Activated CD8-positive, alpha-beta T cell treated with anti-CD3 and anti-CD28 coated beads, Interleukin-2, amount 10 ng/mL, durations not matched to agents 7 days and 5 days (primary cell): ENCODE measurements around the gene SRPK1. TPM values are rescaled to one million over a fixed set of nuclear protein-coding genes. Genes with fewer than 3 reads are reported as not detected.
"Not testable (repeated sequence)": the region's sequence is repeated elsewhere in the genome, so short reads cannot be mapped to it uniquely, and the experiment has no call there.

Experiments
- ATAC-seq: fragments of 150-1000 bp; cut with Tn5 transposase; one replicate; pipeline ENCODE4 v1.10.0; 2021; ENCODE audit warnings: moderate library complexity
- CTCF ChIA-PET: fragments of 350-600 bp; sonication (Branson Sonifier 250); formaldehyde crosslinking; loops from one replicate; lab custom pipeline; 2021; ENCODE audit warnings: antibody characterized with exemption; lab: Charles Lee
- POLR2A ChIA-PET: fragments of 350-600 bp; sonication (Branson Sonifier 250); formaldehyde crosslinking; loops from one replicate; lab custom pipeline; 2021; ENCODE audit warnings: antibody characterized with exemption; lab: Charles Lee
- DNase-seq: peaks from one replicate; pipeline ENCODE4 v3.0.0-alpha.2; 2020
- H3K27ac Mint-ChIP-seq: one replicate; pipeline ENCODE4 v1.8.0; 2021; ENCODE audit warnings: mild to moderate bottlenecking, mixed read lengths
- H3K27me3 Mint-ChIP-seq: one replicate; pipeline ENCODE4 v1.8.0; 2021; ENCODE audit warnings: low read depth, mixed read lengths
- H3K36me3 Mint-ChIP-seq: one replicate; pipeline ENCODE4 v1.8.0; 2021; ENCODE audit warnings: low read depth, mixed read lengths
- H3K4me1 Mint-ChIP-seq: one replicate; pipeline ENCODE4 v1.8.0; 2021; ENCODE audit warnings: low read depth, mixed read lengths
- H3K4me3 Mint-ChIP-seq: one replicate; pipeline ENCODE4 v1.8.0; 2021; ENCODE audit warnings: mild to moderate bottlenecking, mixed read lengths
- H3K9me3 Mint-ChIP-seq: one replicate; pipeline ENCODE4 v1.8.0; 2022; ENCODE audit warnings: mixed read lengths; ENCODE audit not compliant: insufficient read depth
- total RNA-seq, 2 experiments: library from RNA; stranded (reverse); gene quantifications; one replicate each; pipeline ENCODE4 v1.2.3, GENCODE V29; 2021

The SRPK1 gene
- total RNA-seq, 2 experiments from 2014 or later: 81.2 to 86.3 TPM

GRCh38 chr6:35909571-35909970 is 11.3 kb downstream of the SRPK1 start:
- H3K27me3 Mint-ChIP-seq, ATAC-seq, CTCF ChIA-PET, DNase-seq, POLR2A ChIA-PET, H3K27ac Mint-ChIP-seq, H3K4me3 Mint-ChIP-seq: not testable (repeated sequence)
- H3K4me1 Mint-ChIP-seq: peaks cover 10% of the 10 kb centered on the region
- H3K36me3 Mint-ChIP-seq: peaks cover 79% of the 10 kb centered on the region
- peaks cover 25% of the 10 kb centered on the region for H3K9me3 Mint-ChIP-seq

DNA sequence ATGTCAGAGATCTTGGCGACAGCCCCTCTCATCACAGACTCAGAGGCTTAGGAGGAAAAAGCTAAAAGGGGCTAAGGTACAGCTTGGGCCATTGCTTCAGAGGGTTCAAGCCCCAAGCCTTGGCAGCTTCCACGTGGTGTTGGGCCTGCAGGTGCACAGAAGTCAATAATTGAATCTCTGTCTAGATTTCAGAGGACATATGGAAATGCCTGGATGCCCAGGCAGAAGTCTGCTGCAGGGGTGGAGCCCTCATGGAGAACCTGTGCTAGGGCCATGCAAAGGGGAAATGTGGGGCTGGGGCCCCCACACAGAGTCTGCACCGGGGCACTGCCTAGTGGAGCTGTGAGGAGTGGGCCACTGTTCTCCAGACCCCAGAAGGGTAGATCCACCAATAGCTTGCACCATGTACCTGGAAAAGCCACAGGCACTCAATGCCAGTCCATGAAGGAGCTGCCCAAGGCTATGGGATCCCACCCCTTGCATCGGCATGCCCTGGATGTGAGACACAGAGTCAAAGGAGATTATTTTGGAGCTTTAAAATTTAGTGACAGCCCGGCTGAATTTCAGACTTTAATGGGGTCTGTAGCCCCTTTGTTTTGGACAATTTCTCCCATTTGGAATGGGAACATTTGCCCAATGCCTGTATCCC is 12.0 kb downstream of the SRPK1 start:
- H3K4me1 Mint-ChIP-seq: peaks cover 10% of the 10 kb centered on the region
- H3K4me3 Mint-ChIP-seq, DNase-seq, H3K27ac Mint-ChIP-seq, H3K27me3 Mint-ChIP-seq, ATAC-seq, POLR2A ChIA-PET, CTCF ChIA-PET: not testable (repeated sequence)
- H3K9me3 Mint-ChIP-seq: peaks cover 25% of the 10 kb centered on the region
- H3K36me3 Mint-ChIP-seq: peaks cover 77% of the 10 kb centered on the region

GRCh38 chr6:35907750-35908149 is 13.1 kb downstream of the SRPK1 start:
- ChIA-PET CTCF (no interaction called here), POLR2A (no interaction called here)
- H3K4me3 Mint-ChIP-seq: no peak overlapping the region
- ATAC-seq (no peak), DNase-seq (no peak)
- H3K36me3 Mint-ChIP-seq: peaks cover 70% of the 10 kb centered on the region
- H3K9me3 Mint-ChIP-seq: peaks cover 25% of the 10 kb centered on the region
- peaks cover 8% of the 10 kb centered on the region for H3K4me1 Mint-ChIP-seq
- no peak overlapping the region for H3K27ac Mint-ChIP-seq
- no peaks in the 10 kb centered on the region for H3K27me3 Mint-ChIP-seq

GRCh38 chr6:35906499-35906846 is 14.4 kb downstream of the SRPK1 start:
- Mint-ChIP-seq H3K27me3 (no peaks in the 10 kb centered on the region), H3K9me3 (peaks cover 25% of the 10 kb centered on the region), H3K4me1 (peaks cover 8% of the 10 kb centered on the region), H3K36me3 (peaks cover 60% of the 10 kb centered on the region), H3K4me3 (no peak overlapping the region), H3K27ac (no peak overlapping the region)
- ChIA-PET POLR2A (no interaction called here), CTCF (no interaction called here)
- DNase-seq: no peak
- ATAC-seq: no peak

GRCh38 chr6:35905841-35906498 is 14.9 kb downstream of the SRPK1 start:
- peaks cover 24% of the 10 kb centered on the region for H3K9me3 Mint-ChIP-seq
- no peaks in the 10 kb centered on the region for H3K27me3 Mint-ChIP-seq
- DNase-seq: no peak
- H3K4me1 Mint-ChIP-seq: peaks cover 8% of the 10 kb centered on the region
- no peak overlapping the region for H3K27ac Mint-ChIP-seq
- ChIA-PET POLR2A (no interaction called here), CTCF (interaction anchor here (1.5 kb wide), 1 partner anchor 15 kb away, joined by 3 read pairs; the partner anchor contains the start of gene SRPK1)
- peaks cover 58% of the 10 kb centered on the region for H3K36me3 Mint-ChIP-seq
- no peak for ATAC-seq
- no peak overlapping the region for H3K4me3 Mint-ChIP-seq

DNA sequence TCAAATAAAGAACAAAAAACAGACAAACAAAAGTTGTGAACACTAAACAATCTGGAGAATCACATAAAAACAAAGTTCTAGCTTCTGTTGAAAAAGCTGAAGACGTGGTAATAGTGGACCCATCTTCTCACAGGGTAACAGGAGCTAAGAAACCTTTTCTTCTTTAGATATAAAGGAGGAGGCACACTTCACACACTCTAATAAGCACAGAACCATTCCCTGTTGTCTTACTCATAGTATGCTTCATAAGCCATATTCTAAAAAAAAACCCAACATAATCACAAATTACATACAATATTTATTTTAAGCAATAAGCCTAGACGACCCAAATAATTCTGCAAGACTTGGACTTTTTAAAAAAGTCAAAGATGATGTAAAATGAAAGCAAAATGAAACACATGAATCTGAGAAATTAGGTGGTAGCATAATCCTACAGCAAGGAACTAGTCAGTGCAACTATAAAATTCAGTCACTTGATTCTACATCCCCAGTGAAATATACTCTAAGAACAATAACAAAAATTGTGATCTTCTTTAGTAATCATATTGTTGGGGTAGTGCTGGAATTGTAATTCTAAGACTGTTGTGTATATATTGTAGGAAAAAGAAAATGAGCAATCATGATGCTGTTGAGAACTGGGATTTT is 15.6 kb downstream of the SRPK1 start:
- ATAC-seq (no peak), DNase-seq (no peak)
- Mint-ChIP-seq H3K4me3 (no peak overlapping the region), H3K27me3 (no peaks in the 10 kb centered on the region), H3K27ac (no peak overlapping the region), H3K9me3 (peaks cover 16% of the 10 kb centered on the region), H3K36me3 (peaks cover 57% of the 10 kb centered on the region), H3K4me1 (peaks cover 8% of the 10 kb centered on the region)
- ChIA-PET CTCF (interaction anchor here (1.5 kb wide), 1 partner anchor 16 kb away, joined by 3 read pairs; the partner anchor contains the start of gene SRPK1), POLR2A (no interaction called here)

DNA sequence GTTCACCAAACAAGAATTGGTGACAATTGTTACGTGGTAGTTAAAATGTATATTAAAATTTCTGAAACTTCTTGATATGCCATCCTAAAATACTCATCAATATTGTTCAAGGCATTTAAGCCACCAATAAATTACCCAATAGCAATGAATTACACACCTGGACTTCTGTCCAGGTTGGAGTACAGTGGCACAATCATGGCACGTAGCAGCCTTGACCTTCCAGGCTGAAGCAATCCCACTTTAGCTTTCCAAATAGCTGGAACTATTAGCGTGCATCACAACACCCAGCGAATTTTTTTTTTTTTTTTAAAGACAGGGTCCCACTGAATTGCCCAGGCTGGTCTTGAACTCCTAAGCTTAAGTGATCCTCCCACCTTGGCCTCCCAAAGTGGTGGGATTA is 17.2 kb downstream of the SRPK1 start:
- no peaks in the 10 kb centered on the region for H3K27me3 Mint-ChIP-seq
- peaks cover 5% of the 10 kb centered on the region for H3K9me3 Mint-ChIP-seq
- POLR2A ChIA-PET: no interaction called here
- peaks cover 53% of the 10 kb centered on the region for H3K36me3 Mint-ChIP-seq
- peaks cover 8% of the 10 kb centered on the region for H3K4me1 Mint-ChIP-seq
- DNase-seq (no peak), ATAC-seq (no peak)
- CTCF ChIA-PET: no interaction called here
- H3K4me3 Mint-ChIP-seq: no peak overlapping the region
- H3K27ac Mint-ChIP-seq: no peak overlapping the region

DNA sequence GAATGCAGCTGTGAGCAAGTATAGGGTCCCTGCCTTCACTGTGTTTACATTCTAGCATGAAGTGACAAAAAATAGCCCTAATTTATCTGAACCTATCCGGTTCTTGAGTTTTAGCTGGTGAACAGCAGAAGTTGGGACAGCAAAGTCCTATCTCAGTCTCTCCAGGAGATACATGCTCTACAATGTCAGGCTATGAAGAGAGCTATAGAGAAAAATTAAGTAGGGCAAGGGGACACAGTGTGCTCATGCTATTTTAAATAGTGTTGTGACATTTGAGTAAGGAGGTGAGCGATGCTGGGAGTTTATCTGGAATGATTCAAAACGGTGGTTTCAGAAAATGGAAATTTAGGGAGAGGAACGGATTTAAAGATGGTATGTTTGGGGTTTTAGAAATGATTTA is 20.4 kb downstream of the SRPK1 start:
- Mint-ChIP-seq H3K27me3 (no peaks in the 10 kb centered on the region), H3K27ac (no peak overlapping the region), H3K36me3 (peaks cover 42% of the 10 kb centered on the region), H3K9me3 (no peaks in the 10 kb centered on the region), H3K4me1 (peaks cover under 1% of the 10 kb centered on the region), H3K4me3 (no peak overlapping the region)
- ChIA-PET POLR2A (interaction anchor here (0.7 kb wide), 1 partner anchor 186 kb away, joined by 3 read pairs; no protein-coding TSS in a partner anchor), CTCF (no interaction called here)
- DNase-seq (no peak), ATAC-seq (no peak)

DNA sequence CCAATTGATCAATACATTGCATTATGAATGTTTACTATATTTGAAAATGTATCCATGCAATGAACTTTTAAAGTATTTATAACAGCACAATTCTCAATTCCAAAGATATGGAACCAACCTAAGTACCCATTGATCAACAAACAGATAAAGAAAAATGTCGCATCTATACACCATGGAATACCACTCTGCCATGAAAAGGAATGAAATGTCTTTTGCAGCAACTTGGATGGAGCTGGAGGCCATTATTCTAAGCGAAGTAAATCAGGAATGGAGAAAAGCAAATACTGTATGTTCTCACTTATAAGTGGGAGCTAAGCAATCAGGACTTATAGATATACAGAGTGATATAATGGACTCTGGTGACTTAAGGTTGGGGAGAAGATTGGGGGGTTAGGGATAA is 22.9 kb downstream of the SRPK1 start:
- H3K27me3 Mint-ChIP-seq: no peaks in the 10 kb centered on the region
- no peak overlapping the region for H3K4me3 Mint-ChIP-seq
- DNase-seq (no peak), ATAC-seq (no peak)
- no peak overlapping the region for H3K27ac Mint-ChIP-seq
- ChIA-PET POLR2A (no interaction called here), CTCF (no interaction called here)
- no peaks in the 10 kb centered on the region for H3K9me3 Mint-ChIP-seq
- peaks cover 39% of the 10 kb centered on the region for H3K36me3 Mint-ChIP-seq
- H3K4me1 Mint-ChIP-seq: no peaks in the 10 kb centered on the region

DNA sequence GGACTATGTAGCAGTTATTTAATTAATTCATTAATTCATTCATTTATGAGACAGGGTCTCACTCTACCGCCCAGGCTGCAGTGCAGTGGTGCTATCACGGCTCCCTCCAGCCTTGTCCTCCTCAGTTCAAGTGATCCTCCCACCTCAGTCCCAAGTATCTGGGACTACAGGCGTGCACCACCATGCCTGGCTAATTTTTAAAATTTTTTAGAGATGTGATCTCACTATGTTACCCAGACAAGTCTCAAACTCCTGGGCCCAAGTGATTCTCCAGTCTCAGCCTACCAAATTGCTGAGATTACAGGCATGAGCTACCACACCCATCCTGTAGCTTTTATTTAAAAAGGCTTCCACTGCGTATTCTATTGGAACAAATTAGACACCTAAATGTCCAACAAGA is 23.4 kb downstream of the SRPK1 start:
- H3K9me3 Mint-ChIP-seq: no peaks in the 10 kb centered on the region
- DNase-seq (no peak), ATAC-seq (no peak)
- H3K4me3 Mint-ChIP-seq: no peak overlapping the region
- H3K36me3 Mint-ChIP-seq: peaks cover 42% of the 10 kb centered on the region
- ChIA-PET POLR2A (no interaction called here), CTCF (no interaction called here)
- no peak overlapping the region for H3K27ac Mint-ChIP-seq
- no peaks in the 10 kb centered on the region for H3K4me1 Mint-ChIP-seq
- no peaks in the 10 kb centered on the region for H3K27me3 Mint-ChIP-seq

DNA sequence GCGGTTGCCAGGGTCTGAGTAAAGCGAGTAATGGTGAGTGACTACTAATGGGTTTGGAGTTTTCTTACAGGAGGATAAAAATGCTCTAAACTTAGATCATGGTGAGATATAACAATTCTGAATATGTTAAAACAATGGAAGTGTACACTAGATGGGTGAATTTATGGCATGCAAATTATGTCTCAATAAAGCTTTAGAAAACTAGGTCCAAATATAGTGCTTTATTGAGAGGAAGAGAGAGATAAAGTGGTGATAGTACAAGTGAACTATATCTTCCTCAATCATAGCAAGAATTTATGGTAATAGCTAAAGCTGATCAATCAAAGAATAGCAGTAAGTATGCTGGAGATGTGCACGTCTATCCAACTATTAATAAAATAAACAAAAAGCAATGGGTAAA is 23.9 kb downstream of the SRPK1 start:
- Mint-ChIP-seq H3K4me1 (no peaks in the 10 kb centered on the region), H3K9me3 (no peaks in the 10 kb centered on the region), H3K27ac (no peak overlapping the region), H3K27me3 (no peaks in the 10 kb centered on the region), H3K4me3 (no peak overlapping the region), H3K36me3 (peaks cover 42% of the 10 kb centered on the region)
- CTCF ChIA-PET: no interaction called here
- no peak for ATAC-seq
- DNase-seq: no peak
- POLR2A ChIA-PET: no interaction called here

DNA sequence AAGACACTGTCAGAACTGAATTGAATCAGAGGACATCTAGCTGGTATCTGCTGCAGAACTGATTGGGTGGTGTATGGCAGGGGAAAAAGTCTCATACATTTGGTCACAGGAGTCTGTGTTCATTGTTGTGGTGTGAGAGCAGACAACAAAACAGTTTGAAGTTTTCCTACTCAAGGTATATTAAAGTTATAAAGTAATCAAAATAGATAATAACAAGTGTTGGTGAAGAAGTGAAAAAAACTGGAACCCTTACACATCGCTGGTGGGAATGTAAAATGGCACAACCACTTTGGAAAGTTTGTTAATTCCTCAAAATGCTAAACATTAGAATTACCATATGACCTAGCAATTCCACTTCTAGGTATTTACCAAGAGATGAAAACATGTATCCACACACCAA is 24.7 kb downstream of the SRPK1 start:
- Mint-ChIP-seq H3K27me3 (no peaks in the 10 kb centered on the region), H3K27ac (no peak overlapping the region), H3K9me3 (no peaks in the 10 kb centered on the region), H3K4me1 (no peaks in the 10 kb centered on the region), H3K4me3 (no peak overlapping the region), H3K36me3 (peaks cover 40% of the 10 kb centered on the region)
- ATAC-seq (no peak), DNase-seq (no peak)
- ChIA-PET POLR2A (no interaction called here), CTCF (no interaction called here)
